Smooth muscle cell (in vitro differentiated cells): ENCODE data around the gene TANGO2. TPM values are rescaled to one million over a fixed set of nuclear protein-coding genes. Genes with fewer than 3 reads are reported as not detected.

ENCODE experiments used
- DNase-seq: peaks from one replicate; lab custom pipeline; 2025; ENCODE audit not compliant: unreplicated experiment; lab: John Stamatoyannopoulos, UW
- H2AFZ ChIP-seq: fragments of 200-600 bp; sonication (generic); 2 replicates; pipeline ENCODE4 v1.6.0; 2016; ENCODE audit warnings: antibody characterized with exemption, low read depth, mild to moderate bottlenecking
- H3F3A ChIP-seq: fragments of 200-600 bp; sonication (generic); 2 replicates; pipeline ENCODE4 v1.6.0; 2017; ENCODE audit warnings: antibody characterized with exemption, low read depth
- H3K27ac ChIP-seq: fragments of 200-600 bp; sonication (generic); 2 replicates; pipeline ENCODE4 v1.5.1; 2016; ENCODE audit warnings: low read depth, mild to moderate bottlenecking
- H3K27me3 ChIP-seq: fragments of 200-600 bp; sonication (generic); 2 replicates; pipeline ENCODE4 v1.6.1; 2016; ENCODE audit warnings: low read depth, mild to moderate bottlenecking
- H3K36me3 ChIP-seq: fragments of 200-600 bp; sonication (generic); 2 replicates; pipeline ENCODE4 v1.5.1; 2016; ENCODE audit warnings: low read depth
- H3K4me1 ChIP-seq: fragments of 200-600 bp; sonication (generic); 2 replicates; pipeline ENCODE4 v1.5.1; 2016; ENCODE audit warnings: low read depth
- H3K4me2 ChIP-seq: fragments of 200-600 bp; sonication (generic); 2 replicates; pipeline ENCODE4 v1.6.0; 2016; ENCODE audit warnings: mild to moderate bottlenecking
- H3K4me3 ChIP-seq: fragments of 200-600 bp; sonication (generic); 2 replicates; pipeline ENCODE4 v1.5.1; 2016; ENCODE audit warnings: mild to moderate bottlenecking
- H3K79me2 ChIP-seq: fragments of 200-600 bp; sonication (generic); 2 replicates; pipeline ENCODE4 v1.6.0; 2016; ENCODE audit warnings: low read depth, mild to moderate bottlenecking
- H3K9ac ChIP-seq: fragments of 200-600 bp; sonication (generic); 2 replicates; pipeline ENCODE4 v1.6.0; 2016; ENCODE audit warnings: low read depth
- H3K9me3 ChIP-seq: fragments of 200-600 bp; sonication (generic); replicated peaks from 2 replicates; pipeline ENCODE4 v1.5.1; 2016; ENCODE audit warnings: low read depth
- H4K20me1 ChIP-seq: fragments of 200-600 bp; sonication (generic); 2 replicates; pipeline ENCODE4 v1.6.0; 2016; ENCODE audit warnings: low read depth
- WGBS: methylation state at CpG from one replicate; pipeline ENCODE4 v1.1.7; 2016; ENCODE audit warnings: low lambda C conversion rate; 5-methylcytosine and 5-hydroxymethylcytosine counted together
- polyA plus RNA-seq: library from polyadenylated mRNA; unstranded; fragments of >200 nt; fragmentation: Nextera tagmentation; extraction: Ambion mirVana; gene quantifications from 2 replicates; pipeline ENCODE4 v1.2.1, GENCODE V29; 2016
- total RNA-seq: library from RNA; depleted of rRNA; stranded (reverse); fragments of >200 nt; gene quantifications from 2 replicates; pipeline ENCODE4 v1.2.3, GENCODE V29; 2014
- TF ChIP-seq, protein P1 (sequence below): fragments of 200-600 bp; sonication (generic); IDR thresholded peaks from 2 replicates; pipeline ENCODE4 v1.5.1; 2017; ENCODE audit warnings: borderline replicate concordance, mild to moderate bottlenecking, antibody characterized with exemption; ENCODE audit not compliant: insufficient read depth, poor library complexity, severe bottlenecking

Gene TANGO2
- total and polyA plus RNA-seq, 2 experiments from 2014 or later: 10.8 to 14.7 TPM

DNA sequence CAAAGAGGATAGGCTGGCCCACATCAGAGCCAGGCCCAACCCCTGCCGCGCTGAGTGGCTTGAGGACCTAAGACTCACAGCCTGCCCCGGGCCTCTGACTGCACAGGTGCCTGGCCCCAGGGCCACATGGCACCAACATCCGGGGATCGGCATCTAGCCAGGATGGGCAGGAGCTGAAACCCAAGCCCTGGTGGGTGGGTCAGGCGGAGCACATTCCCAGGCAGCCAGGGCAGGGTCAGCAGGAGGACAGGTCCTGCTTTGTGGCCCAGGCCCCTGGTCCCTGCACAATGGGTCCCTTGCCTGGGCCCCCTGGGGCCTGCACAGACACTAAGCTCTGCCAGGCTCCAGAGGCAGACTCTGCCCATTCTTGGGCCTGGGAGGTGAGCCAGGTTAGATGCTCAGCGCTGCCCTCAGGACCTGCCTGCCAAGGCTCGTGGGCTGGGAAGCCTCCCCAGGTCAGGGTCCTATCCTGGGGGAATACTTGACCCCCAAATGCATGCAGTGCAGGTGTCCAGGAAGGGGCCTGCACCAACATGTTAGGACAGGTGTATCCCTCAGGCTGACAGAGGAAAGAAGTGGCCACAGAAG, 37.8 kb upstream of the TANGO2 start:
- H3K27ac ChIP-seq: no peak overlapping the region
- no peak overlapping the region for H2AFZ ChIP-seq
- H3K4me3 ChIP-seq: no peak overlapping the region
- H3K9ac ChIP-seq: no peak overlapping the region
- H3K9me3 ChIP-seq: no peaks in the 10 kb centered on the region
- no peaks in the 10 kb centered on the region for H3K79me2 ChIP-seq
- peaks cover 11% of the 10 kb centered on the region for H3K27me3 ChIP-seq
- no peaks in the 10 kb centered on the region for H3K36me3 ChIP-seq
- 94% methylated on average over 8 of the region's 8 CpGs for WGBS
- H3K4me2 ChIP-seq: no peak overlapping the region
- no peak for DNase-seq
- H3F3A ChIP-seq: no peaks in the 10 kb centered on the region
- H4K20me1 ChIP-seq: no peaks in the 10 kb centered on the region
- H3K4me1 ChIP-seq: peaks cover 7% of the 10 kb centered on the region
- TF ChIP-seq, protein P1, sequence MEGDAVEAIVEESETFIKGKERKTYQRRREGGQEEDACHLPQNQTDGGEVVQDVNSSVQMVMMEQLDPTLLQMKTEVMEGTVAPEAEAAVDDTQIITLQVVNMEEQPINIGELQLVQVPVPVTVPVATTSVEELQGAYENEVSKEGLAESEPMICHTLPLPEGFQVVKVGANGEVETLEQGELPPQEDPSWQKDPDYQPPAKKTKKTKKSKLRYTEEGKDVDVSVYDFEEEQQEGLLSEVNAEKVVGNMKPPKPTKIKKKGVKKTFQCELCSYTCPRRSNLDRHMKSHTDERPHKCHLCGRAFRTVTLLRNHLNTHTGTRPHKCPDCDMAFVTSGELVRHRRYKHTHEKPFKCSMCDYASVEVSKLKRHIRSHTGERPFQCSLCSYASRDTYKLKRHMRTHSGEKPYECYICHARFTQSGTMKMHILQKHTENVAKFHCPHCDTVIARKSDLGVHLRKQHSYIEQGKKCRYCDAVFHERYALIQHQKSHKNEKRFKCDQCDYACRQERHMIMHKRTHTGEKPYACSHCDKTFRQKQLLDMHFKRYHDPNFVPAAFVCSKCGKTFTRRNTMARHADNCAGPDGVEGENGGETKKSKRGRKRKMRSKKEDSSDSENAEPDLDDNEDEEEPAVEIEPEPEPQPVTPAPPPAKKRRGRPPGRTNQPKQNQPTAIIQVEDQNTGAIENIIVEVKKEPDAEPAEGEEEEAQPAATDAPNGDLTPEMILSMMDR: no peak

- H3K4me1 ChIP-seq: peaks cover 7% of the 10 kb centered on the region
- H3F3A ChIP-seq: no peaks in the 10 kb centered on the region
- H3K4me2 ChIP-seq: peak overlapping the region; percentile 26
- no peaks in the 10 kb centered on the region for H4K20me1 ChIP-seq
- no peaks in the 10 kb centered on the region for H3K36me3 ChIP-seq
- TF ChIP-seq, protein P1: no peak
- H3K4me3 ChIP-seq: no peak overlapping the region
- WGBS: 90% methylated on average over 5 of the region's 5 CpGs
- H3K9ac ChIP-seq: peak overlapping the region; percentile 71
- H3K9me3 ChIP-seq: no peaks in the 10 kb centered on the region
- no peak for DNase-seq
- peaks cover 11% of the 10 kb centered on the region for H3K27me3 ChIP-seq
- no peaks in the 10 kb centered on the region for H3K79me2 ChIP-seq
- peak overlapping the region; percentile 66 for H3K27ac ChIP-seq
- H2AFZ ChIP-seq: no peak overlapping the region
Measured at GRCh38 chr22:19983741-19984140, 37.2 kb upstream of the TANGO2 start.

GRCh38 chr22:19984201-19984753, 36.6 kb upstream of the TANGO2 start:
- 76% methylated on average over 19 of the region's 19 CpGs for WGBS
- Histone ChIP-seq H3K9me3 (no peaks in the 10 kb centered on the region), H3K9ac (peak overlapping the region; percentile 71), H3K4me1 (peaks cover 7% of the 10 kb centered on the region), H3K27ac (peak overlapping the region; percentile 66), H3K36me3 (no peaks in the 10 kb centered on the region), H3K27me3 (peaks cover 11% of the 10 kb centered on the region), H4K20me1 (no peaks in the 10 kb centered on the region), H3K4me3 (no peak overlapping the region), H3F3A (no peaks in the 10 kb centered on the region), H3K79me2 (no peaks in the 10 kb centered on the region), H3K4me2 (peak overlapping the region; percentile 26), H2AFZ (no peak overlapping the region)
- TF ChIP-seq, protein P1: no peak
- DNase-seq: no peak
